B cell (primary cell): Measurements from ENCODE around the gene ACSM3.

ENCODE experiments used
- EZH2 ChIP-seq: IDR thresholded peaks from 2 replicates; pipeline ENCODE4 v1.6.1; 2012; ENCODE audit warnings: borderline replicate concordance, low read depth, mild to moderate bottlenecking, moderate library complexity, low read length; ENCODE audit not compliant: insufficient read depth, poor library complexity, severe bottlenecking
- TF ChIP-seq, protein P1 (sequence below): fragments of 200-600 bp; IDR thresholded peaks from one replicate; pipeline ENCODE4 v1.8.0; 2022; ENCODE audit warnings: antibody characterized with exemption, mild to moderate bottlenecking

- no peak for TF ChIP-seq EZH2
- TF ChIP-seq, protein P1, sequence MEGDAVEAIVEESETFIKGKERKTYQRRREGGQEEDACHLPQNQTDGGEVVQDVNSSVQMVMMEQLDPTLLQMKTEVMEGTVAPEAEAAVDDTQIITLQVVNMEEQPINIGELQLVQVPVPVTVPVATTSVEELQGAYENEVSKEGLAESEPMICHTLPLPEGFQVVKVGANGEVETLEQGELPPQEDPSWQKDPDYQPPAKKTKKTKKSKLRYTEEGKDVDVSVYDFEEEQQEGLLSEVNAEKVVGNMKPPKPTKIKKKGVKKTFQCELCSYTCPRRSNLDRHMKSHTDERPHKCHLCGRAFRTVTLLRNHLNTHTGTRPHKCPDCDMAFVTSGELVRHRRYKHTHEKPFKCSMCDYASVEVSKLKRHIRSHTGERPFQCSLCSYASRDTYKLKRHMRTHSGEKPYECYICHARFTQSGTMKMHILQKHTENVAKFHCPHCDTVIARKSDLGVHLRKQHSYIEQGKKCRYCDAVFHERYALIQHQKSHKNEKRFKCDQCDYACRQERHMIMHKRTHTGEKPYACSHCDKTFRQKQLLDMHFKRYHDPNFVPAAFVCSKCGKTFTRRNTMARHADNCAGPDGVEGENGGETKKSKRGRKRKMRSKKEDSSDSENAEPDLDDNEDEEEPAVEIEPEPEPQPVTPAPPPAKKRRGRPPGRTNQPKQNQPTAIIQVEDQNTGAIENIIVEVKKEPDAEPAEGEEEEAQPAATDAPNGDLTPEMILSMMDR, result no peak
Observed at GRCh38 chr16:20789130-20789529, 25.3 kb downstream of the ACSM3 start.
